GM12891 (cell line): ENCODE data around the gene SLC25A5.

Source experiments
- POLR2AphosphoS5 ChIP-seq: IDR thresholded peaks from 2 replicates; pipeline ENCODE4 v1.6.1; 2011; ENCODE audit warnings: low read depth, low read length, control low read depth
- TAF1 ChIP-seq: IDR thresholded peaks from 2 replicates; pipeline ENCODE4 v1.6.1; 2011; ENCODE audit warnings: low read depth, low read length, control low read depth

DNA sequence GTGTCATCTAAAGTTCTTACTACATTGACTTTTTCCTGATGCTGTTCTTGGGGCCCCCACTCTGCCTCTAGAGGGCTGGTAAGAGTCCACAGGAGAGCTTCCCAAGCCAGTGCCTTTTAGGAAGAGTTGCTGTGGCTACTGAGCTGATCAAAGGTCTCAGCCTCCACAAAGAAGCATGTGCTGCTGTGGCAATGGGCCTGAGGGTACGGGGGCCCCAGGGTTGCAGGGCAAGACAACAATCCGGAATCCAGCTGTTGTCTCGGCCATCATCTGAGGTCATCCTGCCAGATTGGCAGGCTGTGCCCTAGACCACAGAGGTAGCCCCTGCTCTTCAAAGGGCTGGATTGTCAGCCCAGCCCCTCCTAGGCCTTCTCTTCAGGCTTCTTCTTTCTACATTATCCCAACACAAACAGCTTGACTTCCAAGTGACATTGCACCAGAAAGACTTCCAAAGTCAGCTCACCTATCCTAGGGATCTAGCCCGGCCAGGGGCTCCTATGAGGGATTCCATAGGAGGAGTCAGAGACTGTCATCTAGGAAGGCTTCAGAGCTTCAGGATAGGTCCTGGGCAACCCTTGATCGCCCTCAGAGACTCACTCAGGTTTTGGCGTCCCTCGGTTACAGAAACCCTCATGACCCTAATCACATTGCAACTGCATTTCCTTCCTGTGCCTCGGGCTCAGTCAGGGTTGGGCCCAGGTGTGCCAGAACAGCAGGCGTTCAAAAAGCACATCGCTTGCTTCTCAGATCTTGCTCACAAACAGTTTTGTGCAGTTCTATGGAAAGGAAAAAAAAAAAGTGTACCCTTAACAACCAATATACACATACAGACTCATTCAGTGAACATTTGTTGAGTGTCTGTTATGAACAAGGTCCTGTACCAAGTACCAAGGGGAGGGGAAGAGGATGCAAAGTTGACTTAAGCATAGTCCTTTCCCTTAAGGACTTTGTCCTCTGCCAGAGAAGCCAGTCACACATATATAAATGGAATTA, 27.8 kb downstream of the SLC25A5 start:
- TF ChIP-seq TAF1: no peak
- no peak for TF ChIP-seq POLR2AphosphoS5
